B cell (primary cell): ENCODE results near the gene BAIAP3.

Source experiments
- EZH2 ChIP-seq: IDR thresholded peaks from 2 replicates; pipeline ENCODE4 v1.6.1; 2012; ENCODE audit warnings: borderline replicate concordance, low read depth, mild to moderate bottlenecking, moderate library complexity, low read length; ENCODE audit not compliant: insufficient read depth, poor library complexity, severe bottlenecking
- TF ChIP-seq, protein P1 (sequence below): fragments of 200-600 bp; IDR thresholded peaks from one replicate; pipeline ENCODE4 v1.8.0; 2022; ENCODE audit warnings: antibody characterized with exemption, mild to moderate bottlenecking

GRCh38 chr16:1361685-1362360 lies 28.4 kb downstream of the BAIAP3 start:
- TF ChIP-seq, protein P1, sequence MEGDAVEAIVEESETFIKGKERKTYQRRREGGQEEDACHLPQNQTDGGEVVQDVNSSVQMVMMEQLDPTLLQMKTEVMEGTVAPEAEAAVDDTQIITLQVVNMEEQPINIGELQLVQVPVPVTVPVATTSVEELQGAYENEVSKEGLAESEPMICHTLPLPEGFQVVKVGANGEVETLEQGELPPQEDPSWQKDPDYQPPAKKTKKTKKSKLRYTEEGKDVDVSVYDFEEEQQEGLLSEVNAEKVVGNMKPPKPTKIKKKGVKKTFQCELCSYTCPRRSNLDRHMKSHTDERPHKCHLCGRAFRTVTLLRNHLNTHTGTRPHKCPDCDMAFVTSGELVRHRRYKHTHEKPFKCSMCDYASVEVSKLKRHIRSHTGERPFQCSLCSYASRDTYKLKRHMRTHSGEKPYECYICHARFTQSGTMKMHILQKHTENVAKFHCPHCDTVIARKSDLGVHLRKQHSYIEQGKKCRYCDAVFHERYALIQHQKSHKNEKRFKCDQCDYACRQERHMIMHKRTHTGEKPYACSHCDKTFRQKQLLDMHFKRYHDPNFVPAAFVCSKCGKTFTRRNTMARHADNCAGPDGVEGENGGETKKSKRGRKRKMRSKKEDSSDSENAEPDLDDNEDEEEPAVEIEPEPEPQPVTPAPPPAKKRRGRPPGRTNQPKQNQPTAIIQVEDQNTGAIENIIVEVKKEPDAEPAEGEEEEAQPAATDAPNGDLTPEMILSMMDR, result no peak
- no peak for TF ChIP-seq EZH2
